HEK293 (cell line): ENCODE measurements around the gene CADPS2.

Experiments used
- CTCF ChIA-PET: fragments of 350-600 bp; formaldehyde crosslinking; extraction: SDS; loops from one replicate; lab custom pipeline; 2021; ENCODE audit warnings: antibody characterized with exemption; lab: Yijun Ruan, JAX
- POLR2A ChIA-PET: fragments of 300-600 bp; formaldehyde crosslinking; extraction: SDS; loops from one replicate; lab custom pipeline; 2020; ENCODE audit warnings: antibody characterized with exemption, inconsistent platforms; lab: Yijun Ruan, JAX
- H3K27ac ChIP-seq: fragments of 200-500 bp; sonication (Bioruptor generic); 2 replicates; pipeline ENCODE4 v1.5.1; 2014; ENCODE audit warnings: low read depth, low read length, control low read depth, inconsistent platforms; ENCODE audit errors: extremely low read depth
- H3K36me3 ChIP-seq, 2 experiments: fragments of 200-500 bp in 1 of 2; sonication (Bioruptor generic) in 1 of 2; 1 replicate in 1 of 2; 2 replicates in 1 of 2; pipeline ENCODE4 v1.5.1; 2014 to 2017; ENCODE audit warnings: inconsistent platforms in 2 of 2, low read length in 2 of 2; ENCODE audit not compliant: control insufficient read depth in 2 of 2, insufficient read depth in 1 of 2
- H3K4me1 ChIP-seq: fragments of 200-500 bp; sonication (Bioruptor generic); 2 replicates; pipeline ENCODE4 v1.5.1; 2014; ENCODE audit warnings: mild to moderate bottlenecking, low read length, inconsistent platforms; ENCODE audit not compliant: control insufficient read depth, insufficient read depth
- H3K4me3 ChIP-seq: 2 replicates; pipeline ENCODE4 v1.5.1; 2011; ENCODE audit warnings: low read depth, mild to moderate bottlenecking, control low read depth, low read length, moderate library complexity
- H3K9me3 ChIP-seq: fragments of 200-500 bp; sonication (Bioruptor generic); 2 replicates; pipeline ENCODE4 v1.5.1; 2014; ENCODE audit warnings: low read depth, low read length, inconsistent platforms; ENCODE audit not compliant: control insufficient read depth, insufficient read depth
- GLI2 ChIP-seq: fragments of 450-650 bp; formaldehyde crosslinking; IDR thresholded peaks from 2 replicates; pipeline ENCODE4; 2017; ENCODE audit warnings: missing biosample characterization, missing genetic modification characterization, low read depth, borderline replicate concordance
- GLIS2 ChIP-seq: fragments of 450-650 bp; formaldehyde crosslinking; IDR thresholded peaks from 2 replicates; pipeline ENCODE4 v1.5.1; 2016; ENCODE audit warnings: missing biosample characterization, missing genetic modification characterization
- KLF16 ChIP-seq: fragments of 450-650 bp; formaldehyde crosslinking; IDR thresholded peaks from 2 replicates; pipeline ENCODE4 v1.5.1; 2017; ENCODE audit warnings: missing biosample characterization, missing genetic modification characterization
- KLF8 ChIP-seq: fragments of 450-650 bp; formaldehyde crosslinking; IDR thresholded peaks from 2 replicates; pipeline ENCODE4 v1.5.1; 2016; ENCODE audit warnings: missing biosample characterization, missing genetic modification characterization
- PRDM10 ChIP-seq: fragments of 450-650 bp; formaldehyde crosslinking; IDR thresholded peaks from 2 replicates; pipeline ENCODE4 v1.5.1; 2016; ENCODE audit warnings: missing biosample characterization, missing genetic modification characterization
- PRDM2 ChIP-seq: fragments of 450-650 bp; formaldehyde crosslinking; IDR thresholded peaks from 2 replicates; pipeline ENCODE4 v1.5.1; 2016; ENCODE audit warnings: missing biosample characterization, missing genetic modification characterization, borderline replicate concordance
- SCRT2 ChIP-seq: fragments of 450-650 bp; formaldehyde crosslinking; IDR thresholded peaks from 2 replicates; pipeline ENCODE4 v1.5.1; 2016; ENCODE audit warnings: missing biosample characterization, missing genetic modification characterization
- TCF7L2 ChIP-seq: IDR thresholded peaks from 2 replicates; pipeline ENCODE4 v1.6.1; 2011; ENCODE audit warnings: low read depth, mild to moderate bottlenecking, inconsistent platforms, low read length, moderate library complexity, borderline replicate concordance
- ZEB2 ChIP-seq: fragments of 450-650 bp; formaldehyde crosslinking; IDR thresholded peaks from 2 replicates; pipeline ENCODE4 v1.5.1; 2016; ENCODE audit warnings: missing biosample characterization, missing genetic modification characterization
- ZNF133 ChIP-seq: fragments of 450-650 bp; formaldehyde crosslinking; IDR thresholded peaks from 2 replicates; pipeline ENCODE4 v1.5.1; 2016; ENCODE audit warnings: missing biosample characterization, missing genetic modification characterization
- ZNF2 ChIP-seq: fragments of 450-650 bp; formaldehyde crosslinking; IDR thresholded peaks from 2 replicates; pipeline ENCODE4 v1.5.1; 2016; ENCODE audit warnings: missing biosample characterization, missing genetic modification characterization
- ZNF214 ChIP-seq: fragments of 450-650 bp; formaldehyde crosslinking; IDR thresholded peaks from 2 replicates; pipeline ENCODE4 v1.5.1; 2017; ENCODE audit warnings: missing biosample characterization, mild to moderate bottlenecking, missing genetic modification characterization, borderline replicate concordance
- ZNF26 ChIP-seq: fragments of 450-650 bp; formaldehyde crosslinking; IDR thresholded peaks from 2 replicates; pipeline ENCODE4 v1.5.1; 2016; ENCODE audit warnings: missing biosample characterization, missing genetic modification characterization
- ZNF324 ChIP-seq: fragments of 450-650 bp; formaldehyde crosslinking; IDR thresholded peaks from 2 replicates; pipeline ENCODE4 v1.5.1; 2016; ENCODE audit warnings: missing biosample characterization, missing genetic modification characterization
- ZNF394 ChIP-seq: fragments of 450-650 bp; formaldehyde crosslinking; IDR thresholded peaks from 2 replicates; pipeline ENCODE4 v1.5.1; 2016; ENCODE audit warnings: missing biosample characterization, missing genetic modification characterization, mild to moderate bottlenecking, moderate library complexity, borderline replicate concordance
- ZNF398 ChIP-seq: fragments of 450-650 bp; formaldehyde crosslinking; IDR thresholded peaks from 2 replicates; pipeline ENCODE4 v1.5.1; 2017; ENCODE audit warnings: missing biosample characterization, missing genetic modification characterization
- ZNF423 ChIP-seq: fragments of 450-650 bp; formaldehyde crosslinking; IDR thresholded peaks from 2 replicates; pipeline ENCODE4 v1.5.1; 2016; ENCODE audit warnings: missing biosample characterization, missing genetic modification characterization
- ZNF473 ChIP-seq: fragments of 450-650 bp; formaldehyde crosslinking; IDR thresholded peaks from 2 replicates; pipeline ENCODE4 v1.5.1; 2017; ENCODE audit warnings: missing biosample characterization, missing genetic modification characterization
- ZNF529 ChIP-seq: fragments of 450-650 bp; formaldehyde crosslinking; IDR thresholded peaks from 2 replicates; pipeline ENCODE4 v1.5.1; 2017; ENCODE audit warnings: missing genetic modification characterization, missing biosample characterization; ENCODE audit not compliant: insufficient replicate concordance
- ZNF596 ChIP-seq: fragments of 450-650 bp; IDR thresholded peaks from 2 replicates; pipeline ENCODE4 v1.5.0; 2018; ENCODE audit warnings: missing biosample characterization, mild to moderate bottlenecking, missing genetic modification characterization, moderate library complexity
- ZNF645 ChIP-seq: fragments of 450-650 bp; formaldehyde crosslinking; IDR thresholded peaks from 2 replicates; pipeline ENCODE4; 2016; ENCODE audit warnings: missing biosample characterization, missing genetic modification characterization
- ZXDB ChIP-seq: fragments of 450-650 bp; formaldehyde crosslinking; IDR thresholded peaks from 2 replicates; pipeline ENCODE4 v1.5.1; 2016; ENCODE audit warnings: missing biosample characterization, missing genetic modification characterization

CADPS2 gene

GRCh38 chr7:122694697-122695096, 191.6 kb downstream of the CADPS2 start:
- Histone ChIP-seq H3K27ac (no peak overlapping the region), H3K9me3 (no peaks in the 10 kb centered on the region), H3K4me1 (no peaks in the 10 kb centered on the region), H3K4me3 (no peak overlapping the region), H3K36me3 (no peaks in the 10 kb centered on the region)
- ChIA-PET POLR2A (no interaction called here), CTCF (interaction anchor here (0.6 kb wide), 1 partner anchor 498 kb away, joined by 4 read pairs; no protein-coding TSS in a partner anchor)
- no peak for TF ChIP-seq TCF7L2
- no peak for TF ChIP-seq ZNF473 (tag by site-specific recombination)
- TF ChIP-seq ZNF423 (tag by site-specific recombination): no peak
- TF ChIP-seq SCRT2 (tag by site-specific recombination): no peak
- no peak for TF ChIP-seq ZNF2
- no peak for TF ChIP-seq ZXDB
- TF ChIP-seq PRDM2 (tag by site-specific recombination): no peak
- TF ChIP-seq ZNF324 (tag by site-specific recombination): no peak
- no peak for TF ChIP-seq ZNF214 (tag by site-specific recombination)
- no peak for TF ChIP-seq ZNF398 (tag by site-specific recombination)
- no peak for TF ChIP-seq KLF8 (tag by site-specific recombination)
- no peak for TF ChIP-seq ZNF645
- TF ChIP-seq KLF16 (tag by site-specific recombination): no peak
- TF ChIP-seq ZNF26: no peak
- TF ChIP-seq ZNF133 (tag by site-specific recombination): no peak

GRCh38 chr7:122692769-122693309, 193.4 kb downstream of the CADPS2 start:
- Histone ChIP-seq H3K9me3 (no peaks in the 10 kb centered on the region), H3K36me3 (no peaks in the 10 kb centered on the region), H3K27ac (no peak overlapping the region), H3K4me1 (no peaks in the 10 kb centered on the region), H3K4me3 (no peak overlapping the region)
- CTCF ChIA-PET: no interaction called here
- POLR2A ChIA-PET: no interaction called here
- no peak for TF ChIP-seq ZNF394 (tag by site-specific recombination)
- TF ChIP-seq SCRT2 (tag by site-specific recombination): 0 out of 2 replicates have a peak, but pooled peaks have one; percentile 19
- peak; percentile 46 for TF ChIP-seq ZNF529 (tag by site-specific recombination)
- TF ChIP-seq PRDM10 (tag by site-specific recombination): no peak
- no peak for TF ChIP-seq ZEB2 (tag by site-specific recombination)
- no peak for TF ChIP-seq ZNF596 (tag by site-specific recombination)
- TF ChIP-seq GLI2 (tag by site-specific recombination): no peak
- TF ChIP-seq GLIS2 (tag by site-specific recombination): no peak
